Measurements from ENCODE around the gene KLHL26.

- TF ChIP-seq CTCF (IDR thresholded peaks at IDR 0.05) (no peak), POLR2A (IDR thresholded peaks at IDR 0.05) (no peak)
Measured at GRCh38 chr19:18662972-18663732, 26.3 kb downstream of the KLHL26 start.
